Raji (cell line): ENCODE results near the gene SLC39A11.

ENCODE experiments used
- POLR2A ChIP-seq: IDR thresholded peaks from 2 replicates; pipeline ENCODE4 v1.6.1; 2011; ENCODE audit warnings: low read depth, low read length, control low read depth; ENCODE audit not compliant: insufficient read depth

The SLC39A11 gene

GRCh38 chr17:73042809-73043685 is 49.4 kb downstream of the SLC39A11 start:
- TF ChIP-seq POLR2A = no peak

GRCh38 chr17:73042225-73042624 is 50.3 kb downstream of the SLC39A11 start:
- TF ChIP-seq POLR2A = no peak

GRCh38 chr17:73039282-73039681 is 53.2 kb downstream of the SLC39A11 start:
- TF ChIP-seq POLR2A = no peak

- no peak for TF ChIP-seq POLR2A
Measured at GRCh38 chr17:73031472-73031871, 61.0 kb downstream of the SLC39A11 start.

- no peak for TF ChIP-seq POLR2A
Measured at GRCh38 chr17:73030995-73031394, 61.5 kb downstream of the SLC39A11 start.

- TF ChIP-seq POLR2A = no peak
Measured at GRCh38 chr17:73030501-73030921, 62.0 kb downstream of the SLC39A11 start.

GRCh38 chr17:73029991-73030390 is 62.5 kb downstream of the SLC39A11 start:
- no peak for TF ChIP-seq POLR2A

GRCh38 chr17:73029021-73029420 is 63.5 kb downstream of the SLC39A11 start:
- TF ChIP-seq POLR2A = no peak

- no peak for TF ChIP-seq POLR2A
Measured at GRCh38 chr17:73028299-73028755, 64.2 kb downstream of the SLC39A11 start.

- TF ChIP-seq POLR2A = no peak
Measured at GRCh38 chr17:73027130-73027741, 65.3 kb downstream of the SLC39A11 start.

- TF ChIP-seq POLR2A = no peak
Measured at GRCh38 chr17:73025041-73025560, 67.4 kb downstream of the SLC39A11 start.

GRCh38 chr17:73023759-73024158 is 68.7 kb downstream of the SLC39A11 start:
- no peak for TF ChIP-seq POLR2A

- no peak for TF ChIP-seq POLR2A
Measured at GRCh38 chr17:73022694-73023093, 69.8 kb downstream of the SLC39A11 start.

GRCh38 chr17:73021771-73022170 is 70.7 kb downstream of the SLC39A11 start:
- no peak for TF ChIP-seq POLR2A

- no peak for TF ChIP-seq POLR2A
Measured at GRCh38 chr17:73020110-73020509, 72.4 kb downstream of the SLC39A11 start.

- TF ChIP-seq POLR2A = no peak
Measured at GRCh38 chr17:73018599-73018998, 73.9 kb downstream of the SLC39A11 start.

GRCh38 chr17:73017658-73018057 is 74.8 kb downstream of the SLC39A11 start:
- no peak for TF ChIP-seq POLR2A
